ENCODE measurements around the gene CACNA1D. TPM values are rescaled to one million over a fixed set of nuclear protein-coding genes. Genes with fewer than 3 reads are reported as not detected.

Gene CACNA1D
- total and polyA plus RNA-seq, 9 of the 15 experiments (the other 6 are each of a cell fraction or from before 2014, with no cell fraction given) = 0.29 TPM; not detected in 8

DNA sequence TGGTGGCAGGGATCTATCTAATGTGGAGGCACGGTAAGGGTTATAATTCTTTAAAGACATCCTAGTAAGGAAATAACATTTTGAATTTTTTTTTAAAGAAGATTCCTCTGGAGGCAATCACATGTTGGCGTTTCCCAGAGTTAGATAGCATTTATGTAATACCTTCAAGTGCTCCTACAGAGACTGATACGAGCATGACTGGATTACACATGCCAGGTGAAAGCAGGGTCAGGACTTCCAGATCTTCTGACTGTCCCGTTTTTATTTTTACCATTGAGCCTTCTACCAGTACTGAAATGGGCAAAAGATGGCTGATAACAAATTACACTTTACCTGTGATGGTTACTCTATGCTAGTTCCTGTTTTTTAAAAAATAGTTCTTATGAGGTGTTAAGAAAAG lies 365.8 kb downstream of the CACNA1D start (continued):
- TF ChIP-seq, protein P1, sequence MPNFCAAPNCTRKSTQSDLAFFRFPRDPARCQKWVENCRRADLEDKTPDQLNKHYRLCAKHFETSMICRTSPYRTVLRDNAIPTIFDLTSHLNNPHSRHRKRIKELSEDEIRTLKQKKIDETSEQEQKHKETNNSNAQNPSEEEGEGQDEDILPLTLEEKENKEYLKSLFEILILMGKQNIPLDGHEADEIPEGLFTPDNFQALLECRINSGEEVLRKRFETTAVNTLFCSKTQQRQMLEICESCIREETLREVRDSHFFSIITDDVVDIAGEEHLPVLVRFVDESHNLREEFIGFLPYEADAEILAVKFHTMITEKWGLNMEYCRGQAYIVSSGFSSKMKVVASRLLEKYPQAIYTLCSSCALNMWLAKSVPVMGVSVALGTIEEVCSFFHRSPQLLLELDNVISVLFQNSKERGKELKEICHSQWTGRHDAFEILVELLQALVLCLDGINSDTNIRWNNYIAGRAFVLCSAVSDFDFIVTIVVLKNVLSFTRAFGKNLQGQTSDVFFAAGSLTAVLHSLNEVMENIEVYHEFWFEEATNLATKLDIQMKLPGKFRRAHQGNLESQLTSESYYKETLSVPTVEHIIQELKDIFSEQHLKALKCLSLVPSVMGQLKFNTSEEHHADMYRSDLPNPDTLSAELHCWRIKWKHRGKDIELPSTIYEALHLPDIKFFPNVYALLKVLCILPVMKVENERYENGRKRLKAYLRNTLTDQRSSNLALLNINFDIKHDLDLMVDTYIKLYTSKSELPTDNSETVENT (CRISPR knock-in tag; IDR thresholded peaks at IDR 0.05) = no peak
- TF ChIP-seq ZFP30 (CRISPR knock-in tag; IDR thresholded peaks at IDR 0.05; ENCODE audit: borderline replicate concordance) = no peak
- no peak for TF ChIP-seq KDM5B (IDR thresholded peaks at IDR 0.05; ENCODE audit: insufficient replicate concordance, low read depth, low read length)
- no peak for TF ChIP-seq MBD2 (IDR thresholded peaks at IDR 0.05; ENCODE audit: borderline replicate concordance, low read depth)
- no peak for TF ChIP-seq ZNF274 (IDR thresholded peaks at IDR 0.05; ENCODE audit: borderline replicate concordance, low read depth, low read length)
- TF ChIP-seq CCNT2 (IDR thresholded peaks at IDR 0.05; ENCODE audit: borderline replicate concordance, extremely low read depth, insufficient read length, low read depth, low read length) = no peak
- no peak for TF ChIP-seq ZNF3 (CRISPR knock-in tag; IDR thresholded peaks at IDR 0.05)
- TF ChIP-seq, protein P2, sequence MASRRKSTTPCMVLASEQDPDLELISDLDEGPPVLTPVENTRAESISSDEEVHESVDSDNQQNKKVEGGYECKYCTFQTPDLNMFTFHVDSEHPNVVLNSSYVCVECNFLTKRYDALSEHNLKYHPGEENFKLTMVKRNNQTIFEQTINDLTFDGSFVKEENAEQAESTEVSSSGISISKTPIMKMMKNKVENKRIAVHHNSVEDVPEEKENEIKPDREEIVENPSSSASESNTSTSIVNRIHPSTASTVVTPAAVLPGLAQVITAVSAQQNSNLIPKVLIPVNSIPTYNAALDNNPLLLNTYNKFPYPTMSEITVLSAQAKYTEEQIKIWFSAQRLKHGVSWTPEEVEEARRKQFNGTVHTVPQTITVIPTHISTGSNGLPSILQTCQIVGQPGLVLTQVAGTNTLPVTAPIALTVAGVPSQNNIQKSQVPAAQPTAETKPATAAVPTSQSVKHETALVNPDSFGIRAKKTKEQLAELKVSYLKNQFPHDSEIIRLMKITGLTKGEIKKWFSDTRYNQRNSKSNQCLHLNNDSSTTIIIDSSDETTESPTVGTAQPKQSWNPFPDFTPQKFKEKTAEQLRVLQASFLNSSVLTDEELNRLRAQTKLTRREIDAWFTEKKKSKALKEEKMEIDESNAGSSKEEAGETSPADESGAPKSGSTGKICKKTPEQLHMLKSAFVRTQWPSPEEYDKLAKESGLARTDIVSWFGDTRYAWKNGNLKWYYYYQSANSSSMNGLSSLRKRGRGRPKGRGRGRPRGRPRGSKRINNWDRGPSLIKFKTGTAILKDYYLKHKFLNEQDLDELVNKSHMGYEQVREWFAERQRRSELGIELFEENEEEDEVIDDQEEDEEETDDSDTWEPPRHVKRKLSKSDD (conservative IDR thresholded peaks at IDR 0.05; ENCODE audit: low read length) = no peak
- TF ChIP-seq, protein P3, sequence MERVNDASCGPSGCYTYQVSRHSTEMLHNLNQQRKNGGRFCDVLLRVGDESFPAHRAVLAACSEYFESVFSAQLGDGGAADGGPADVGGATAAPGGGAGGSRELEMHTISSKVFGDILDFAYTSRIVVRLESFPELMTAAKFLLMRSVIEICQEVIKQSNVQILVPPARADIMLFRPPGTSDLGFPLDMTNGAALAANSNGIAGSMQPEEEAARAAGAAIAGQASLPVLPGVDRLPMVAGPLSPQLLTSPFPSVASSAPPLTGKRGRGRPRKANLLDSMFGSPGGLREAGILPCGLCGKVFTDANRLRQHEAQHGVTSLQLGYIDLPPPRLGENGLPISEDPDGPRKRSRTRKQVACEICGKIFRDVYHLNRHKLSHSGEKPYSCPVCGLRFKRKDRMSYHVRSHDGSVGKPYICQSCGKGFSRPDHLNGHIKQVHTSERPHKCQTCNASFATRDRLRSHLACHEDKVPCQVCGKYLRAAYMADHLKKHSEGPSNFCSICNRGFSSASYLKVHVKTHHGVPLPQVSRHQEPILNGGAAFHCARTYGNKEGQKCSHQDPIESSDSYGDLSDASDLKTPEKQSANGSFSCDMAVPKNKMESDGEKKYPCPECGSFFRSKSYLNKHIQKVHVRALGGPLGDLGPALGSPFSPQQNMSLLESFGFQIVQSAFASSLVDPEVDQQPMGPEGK (CRISPR knock-in tag; IDR thresholded peaks at IDR 0.05; ENCODE audit: borderline replicate concordance) = no peak
- no peak for TF ChIP-seq GABPA (tag; conservative IDR thresholded peaks at IDR 0.05; ENCODE audit: low read depth)
- no peak for TF ChIP-seq KAT8 (IDR thresholded peaks at IDR 0.05; ENCODE audit: low read depth)

Data from K562 (cell line).